ENCODE results near the gene PROC. TPM values are rescaled to one million over a fixed set of nuclear protein-coding genes. Genes with fewer than 3 reads are reported as not detected.

PROC gene
- total RNA-seq, 1 experiment from 2014 or later: not detected

DNA sequence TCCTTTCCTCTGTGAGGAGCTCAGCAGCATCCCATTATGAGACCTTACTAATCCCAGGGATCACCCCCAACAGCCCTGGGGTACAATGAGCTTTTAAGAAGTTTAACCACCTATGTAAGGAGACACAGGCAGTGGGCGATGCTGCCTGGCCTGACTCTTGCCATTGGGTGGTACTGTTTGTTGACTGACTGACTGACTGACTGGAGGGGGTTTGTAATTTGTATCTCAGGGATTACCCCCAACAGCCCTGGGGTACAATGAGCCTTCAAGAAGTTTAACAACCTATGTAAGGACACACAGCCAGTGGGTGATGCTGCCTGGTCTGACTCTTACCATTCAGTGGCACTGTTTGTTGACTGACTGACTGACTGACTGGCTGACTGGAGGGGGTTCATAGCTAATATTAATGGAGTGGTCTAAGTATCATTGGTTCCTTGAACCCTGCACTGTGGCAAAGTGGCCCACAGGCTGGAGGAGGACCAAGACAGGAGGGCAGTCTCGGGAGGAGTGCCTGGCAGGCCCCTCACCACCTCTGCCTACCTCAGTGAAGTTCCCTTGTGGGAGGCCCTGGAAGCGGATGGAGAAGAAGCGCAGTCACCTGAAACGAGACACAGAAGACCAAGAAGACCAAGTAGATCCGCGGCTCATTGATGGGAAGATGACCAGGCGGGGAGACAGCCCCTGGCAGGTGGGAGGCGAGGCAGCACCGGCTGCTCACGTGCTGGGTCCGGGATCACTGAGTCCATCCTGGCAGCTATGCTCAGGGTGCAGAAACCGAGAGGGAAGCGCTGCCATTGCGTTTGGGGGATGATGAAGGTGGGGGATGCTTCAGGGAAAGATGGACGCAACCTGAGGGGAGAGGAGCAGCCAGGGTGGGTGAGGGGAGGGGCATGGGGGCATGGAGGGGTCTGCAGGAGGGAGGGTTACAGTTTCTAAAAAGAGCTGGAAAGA lies 7.6 kb downstream of the PROC start:
- POLR2A ChIA-PET: no interaction called here
- TF ChIP-seq RAD21 (IDR thresholded peaks at IDR 0.05; ENCODE audit: low read depth) (no peak), EZH2phosphoT487 (IDR thresholded peaks at IDR 0.05; ENCODE audit: borderline replicate concordance) (no peak), FOSL1 (IDR thresholded peaks at IDR 0.05; ENCODE audit: low read depth) (no peak), POLR2AphosphoS5 (IDR thresholded peaks at IDR 0.05; ENCODE audit: low read depth, low read length) (no peak), ZFX (IDR thresholded peaks at IDR 0.05) (no peak), JUND (IDR thresholded peaks at IDR 0.05) (no peak), SIN3A (IDR thresholded peaks at IDR 0.05; ENCODE audit: low read depth) (no peak), EGR1 (IDR thresholded peaks at IDR 0.05; ENCODE audit: low read depth) (no peak), ELF1 (IDR thresholded peaks at IDR 0.05; ENCODE audit: borderline replicate concordance, low read depth) (no peak), CBX3 (IDR thresholded peaks at IDR 0.05; ENCODE audit: low read depth) (no peak), SP1 (IDR thresholded peaks at IDR 0.05; ENCODE audit: low read depth) (no peak)
- TF ChIP-seq, protein P1, sequence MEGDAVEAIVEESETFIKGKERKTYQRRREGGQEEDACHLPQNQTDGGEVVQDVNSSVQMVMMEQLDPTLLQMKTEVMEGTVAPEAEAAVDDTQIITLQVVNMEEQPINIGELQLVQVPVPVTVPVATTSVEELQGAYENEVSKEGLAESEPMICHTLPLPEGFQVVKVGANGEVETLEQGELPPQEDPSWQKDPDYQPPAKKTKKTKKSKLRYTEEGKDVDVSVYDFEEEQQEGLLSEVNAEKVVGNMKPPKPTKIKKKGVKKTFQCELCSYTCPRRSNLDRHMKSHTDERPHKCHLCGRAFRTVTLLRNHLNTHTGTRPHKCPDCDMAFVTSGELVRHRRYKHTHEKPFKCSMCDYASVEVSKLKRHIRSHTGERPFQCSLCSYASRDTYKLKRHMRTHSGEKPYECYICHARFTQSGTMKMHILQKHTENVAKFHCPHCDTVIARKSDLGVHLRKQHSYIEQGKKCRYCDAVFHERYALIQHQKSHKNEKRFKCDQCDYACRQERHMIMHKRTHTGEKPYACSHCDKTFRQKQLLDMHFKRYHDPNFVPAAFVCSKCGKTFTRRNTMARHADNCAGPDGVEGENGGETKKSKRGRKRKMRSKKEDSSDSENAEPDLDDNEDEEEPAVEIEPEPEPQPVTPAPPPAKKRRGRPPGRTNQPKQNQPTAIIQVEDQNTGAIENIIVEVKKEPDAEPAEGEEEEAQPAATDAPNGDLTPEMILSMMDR (IDR thresholded peaks at IDR 0.05 in 2 of 3, conservative IDR thresholded peaks at IDR 0.05 in 1 of 3; ENCODE audit: borderline replicate concordance in 1 of 3, insufficient read depth in 1 of 3, low read depth in 2 of 3, low read length in 2 of 3): no peak
- TF ChIP-seq, protein P2, sequence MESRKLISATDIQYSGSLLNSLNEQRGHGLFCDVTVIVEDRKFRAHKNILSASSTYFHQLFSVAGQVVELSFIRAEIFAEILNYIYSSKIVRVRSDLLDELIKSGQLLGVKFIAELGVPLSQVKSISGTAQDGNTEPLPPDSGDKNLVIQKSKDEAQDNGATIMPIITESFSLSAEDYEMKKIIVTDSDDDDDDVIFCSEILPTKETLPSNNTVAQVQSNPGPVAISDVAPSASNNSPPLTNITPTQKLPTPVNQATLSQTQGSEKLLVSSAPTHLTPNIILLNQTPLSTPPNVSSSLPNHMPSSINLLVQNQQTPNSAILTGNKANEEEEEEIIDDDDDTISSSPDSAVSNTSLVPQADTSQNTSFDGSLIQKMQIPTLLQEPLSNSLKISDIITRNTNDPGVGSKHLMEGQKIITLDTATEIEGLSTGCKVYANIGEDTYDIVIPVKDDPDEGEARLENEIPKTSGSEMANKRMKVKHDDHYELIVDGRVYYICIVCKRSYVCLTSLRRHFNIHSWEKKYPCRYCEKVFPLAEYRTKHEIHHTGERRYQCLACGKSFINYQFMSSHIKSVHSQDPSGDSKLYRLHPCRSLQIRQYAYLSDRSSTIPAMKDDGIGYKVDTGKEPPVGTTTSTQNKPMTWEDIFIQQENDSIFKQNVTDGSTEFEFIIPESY (IDR thresholded peaks at IDR 0.05; ENCODE audit: extremely low read depth, insufficient replicate concordance, low read length): no peak
- ATAC-seq: no peak

More for the DNA sequence above, 7.6 kb downstream of the PROC start:
- Histone ChIP-seq H3K4me1 (ENCODE audit: control insufficient read depth in 1 of 2, insufficient read depth in 2 of 2, low read length in 2 of 2) (peaks cover 0 to 9% of the 10 kb centered on the region in 2 experiments; a peak in 2 of 4 replicates), H3K27ac (ENCODE audit: low read depth, low read length) (no peak overlapping the region), H3K9me3 (ENCODE audit: control insufficient read depth in 1 of 2, insufficient read depth in 1 of 2, low read depth in 1 of 2, low read length in 2 of 2) (no peaks in the 10 kb centered on the region), H2AFZ (ENCODE audit: low read depth, low read length, poor library complexity, severe bottlenecking) (no peak overlapping the region), H3K27me3 (ENCODE audit: insufficient read depth, low read length) (no peaks in the 10 kb centered on the region), H3K36me3 (ENCODE audit: control insufficient read depth in 1 of 2, insufficient read depth in 2 of 2, low read length in 2 of 2) (no peaks in the 10 kb centered on the region), H4K20me1 (ENCODE audit: insufficient read depth) (no peaks in the 10 kb centered on the region), H3K79me2 (ENCODE audit: insufficient read depth, low read length) (no peaks in the 10 kb centered on the region), H3K9ac (ENCODE audit: low read length) (no peak overlapping the region), H3K4me2 (ENCODE audit: low read length) (no peak overlapping the region), H3K9me2 (ENCODE audit: insufficient read depth) (no peaks in the 10 kb centered on the region), H3K4me3 (replicated peaks in 1 of 2; ENCODE audit: low read depth in 1 of 2, low read length in 2 of 2) (no peak overlapping the region)
- intact Hi-C loops (cut with micrococcal nuclease): no loop called here
- CTCF ChIA-PET: interaction anchor here (0.8 to 2.1 kb wide), 2 partner anchors 10 to 11 kb away, joined by 3 to 8 read pairs; no protein-coding TSS in a partner anchor
- DNase-seq (ENCODE audit: low read depth, low spot score): no peak
- BruUV-seq (replicated peaks): no TSS peak
- RAD21 ChIA-PET (ENCODE audit: low non-redundant PET in 1 of 2, low total read pairs in 2 of 2, uncharacterized antibody in 2 of 2, unreplicated experiment in 2 of 2): no interaction called here

Data from HCT116 (cell line).